Smooth muscle cell (in vitro differentiated cells): ENCODE results near the gene CACNA1I. TPM values are rescaled to one million over a fixed set of nuclear protein-coding genes. Genes with fewer than 3 reads are reported as not detected.
A peak's percentile ranks its signal among the peaks of the same experiment; 100 is the strongest.

ENCODE experiments used
- DNase-seq: peaks from one replicate; lab custom pipeline; 2025; ENCODE audit not compliant: unreplicated experiment; lab: John Stamatoyannopoulos, UW
- H2AFZ ChIP-seq: fragments of 200-600 bp; sonication (generic); 2 replicates; pipeline ENCODE4 v1.6.0; 2016; ENCODE audit warnings: antibody characterized with exemption, low read depth, mild to moderate bottlenecking
- H3F3A ChIP-seq: fragments of 200-600 bp; sonication (generic); 2 replicates; pipeline ENCODE4 v1.6.0; 2017; ENCODE audit warnings: antibody characterized with exemption, low read depth
- H3K27ac ChIP-seq: fragments of 200-600 bp; sonication (generic); 2 replicates; pipeline ENCODE4 v1.5.1; 2016; ENCODE audit warnings: low read depth, mild to moderate bottlenecking
- H3K27me3 ChIP-seq: fragments of 200-600 bp; sonication (generic); 2 replicates; pipeline ENCODE4 v1.6.1; 2016; ENCODE audit warnings: low read depth, mild to moderate bottlenecking
- H3K36me3 ChIP-seq: fragments of 200-600 bp; sonication (generic); 2 replicates; pipeline ENCODE4 v1.5.1; 2016; ENCODE audit warnings: low read depth
- H3K4me1 ChIP-seq: fragments of 200-600 bp; sonication (generic); 2 replicates; pipeline ENCODE4 v1.5.1; 2016; ENCODE audit warnings: low read depth
- H3K4me2 ChIP-seq: fragments of 200-600 bp; sonication (generic); 2 replicates; pipeline ENCODE4 v1.6.0; 2016; ENCODE audit warnings: mild to moderate bottlenecking
- H3K4me3 ChIP-seq: fragments of 200-600 bp; sonication (generic); 2 replicates; pipeline ENCODE4 v1.5.1; 2016; ENCODE audit warnings: mild to moderate bottlenecking
- H3K79me2 ChIP-seq: fragments of 200-600 bp; sonication (generic); 2 replicates; pipeline ENCODE4 v1.6.0; 2016; ENCODE audit warnings: low read depth, mild to moderate bottlenecking
- H3K9ac ChIP-seq: fragments of 200-600 bp; sonication (generic); 2 replicates; pipeline ENCODE4 v1.6.0; 2016; ENCODE audit warnings: low read depth
- H3K9me3 ChIP-seq: fragments of 200-600 bp; sonication (generic); replicated peaks from 2 replicates; pipeline ENCODE4 v1.5.1; 2016; ENCODE audit warnings: low read depth
- H4K20me1 ChIP-seq: fragments of 200-600 bp; sonication (generic); 2 replicates; pipeline ENCODE4 v1.6.0; 2016; ENCODE audit warnings: low read depth
- CTCF ChIP-seq: fragments of 200-600 bp; sonication (generic); IDR thresholded peaks from 2 replicates; pipeline ENCODE4 v1.5.1; 2017; ENCODE audit warnings: borderline replicate concordance, mild to moderate bottlenecking, antibody characterized with exemption; ENCODE audit not compliant: insufficient read depth, poor library complexity, severe bottlenecking
- WGBS: methylation state at CpG from one replicate; pipeline ENCODE4 v1.1.7; 2016; ENCODE audit warnings: low lambda C conversion rate; 5-methylcytosine and 5-hydroxymethylcytosine counted together
- polyA plus RNA-seq: library from polyadenylated mRNA; unstranded; fragments of >200 nt; fragmentation: Nextera tagmentation; extraction: Ambion mirVana; gene quantifications from 2 replicates; pipeline ENCODE4 v1.2.1, GENCODE V29; 2016
- total RNA-seq: library from RNA; depleted of rRNA; stranded (reverse); fragments of >200 nt; gene quantifications from 2 replicates; pipeline ENCODE4 v1.2.3, GENCODE V29; 2014

The CACNA1I gene
- total and polyA plus RNA-seq, 2 experiments from 2014 or later, result not detected

GRCh38 chr22:39592081-39593065 is 21.8 kb downstream of the CACNA1I start:
- Histone ChIP-seq H3K36me3 (no peaks in the 10 kb centered on the region), H3K27me3 (peaks cover 5% of the 10 kb centered on the region), H3K9ac (no peak overlapping the region), H3K9me3 (no peaks in the 10 kb centered on the region), H3K79me2 (no peaks in the 10 kb centered on the region), H4K20me1 (no peaks in the 10 kb centered on the region), H2AFZ (no peak overlapping the region), H3K27ac (no peak overlapping the region), H3K4me1 (peaks cover 4% of the 10 kb centered on the region), H3K4me3 (no peak overlapping the region), H3K4me2 (peak overlapping the region; percentile 74), H3F3A (no peaks in the 10 kb centered on the region)
- DNase-seq, result peak; percentile 11
- TF ChIP-seq CTCF, result no peak
- 42% methylated on average over 32 of the region's 32 CpGs for WGBS

GRCh38 chr22:39593066-39593930 is 22.7 kb downstream of the CACNA1I start:
- H3K4me2 ChIP-seq, result peak overlapping the region; percentile 13
- no peak for DNase-seq
- H3K36me3 ChIP-seq, result no peaks in the 10 kb centered on the region
- H3F3A ChIP-seq, result no peaks in the 10 kb centered on the region
- H3K27ac ChIP-seq, result no peak overlapping the region
- no peak overlapping the region for H3K4me3 ChIP-seq
- TF ChIP-seq CTCF, result no peak
- peaks cover 4% of the 10 kb centered on the region for H3K4me1 ChIP-seq
- H4K20me1 ChIP-seq, result no peaks in the 10 kb centered on the region
- H3K9me3 ChIP-seq, result no peaks in the 10 kb centered on the region
- no peak overlapping the region for H3K9ac ChIP-seq
- no peaks in the 10 kb centered on the region for H3K79me2 ChIP-seq
- WGBS, result 71% methylated on average over 12 of the region's 12 CpGs
- H3K27me3 ChIP-seq, result peaks cover 12% of the 10 kb centered on the region
- H2AFZ ChIP-seq, result no peak overlapping the region

- no peak overlapping the region for H3K9ac ChIP-seq
- TF ChIP-seq CTCF, result no peak
- H3K4me1 ChIP-seq, result peaks cover 4% of the 10 kb centered on the region
- peaks cover 16% of the 10 kb centered on the region for H3K27me3 ChIP-seq
- H3K27ac ChIP-seq, result no peak overlapping the region
- H3K4me2 ChIP-seq, result no peak overlapping the region
- H3F3A ChIP-seq, result no peaks in the 10 kb centered on the region
- no peaks in the 10 kb centered on the region for H3K36me3 ChIP-seq
- WGBS, result 69% methylated on average over 6 of the region's 6 CpGs
- H3K9me3 ChIP-seq, result no peaks in the 10 kb centered on the region
- DNase-seq, result no peak
- H3K4me3 ChIP-seq, result no peak overlapping the region
- no peaks in the 10 kb centered on the region for H3K79me2 ChIP-seq
- no peak overlapping the region for H2AFZ ChIP-seq
- H4K20me1 ChIP-seq, result no peaks in the 10 kb centered on the region
Observed at GRCh38 chr22:39593931-39594285, 23.4 kb downstream of the CACNA1I start.
